Neural cell (in vitro differentiated cells): Measurements from ENCODE around the gene APP.

ENCODE experiments used
- EP300 ChIP-seq: fragments of 450-650 bp; conservative IDR thresholded peaks from 2 replicates; pipeline ENCODE4 v1.6.1; 2014; ENCODE audit warnings: antibody characterized with exemption, mild to moderate bottlenecking, moderate library complexity; ENCODE audit not compliant: poor library complexity, severe bottlenecking
- EZH2 ChIP-seq: fragments of 200-600, 300-800 bp; shearing (Covaris generic), sonication (generic); IDR thresholded peaks from 2 replicates; pipeline ENCODE4 v1.6.1; 2014; ENCODE audit warnings: antibody characterized with exemption, low read length, borderline replicate concordance, mild to moderate bottlenecking; ENCODE audit not compliant: insufficient read depth, poor library complexity, severe bottlenecking
- MXI1 ChIP-seq: fragments of 450-650 bp; conservative IDR thresholded peaks from 2 replicates; pipeline ENCODE4 v1.6.1; 2014; ENCODE audit warnings: antibody characterized with exemption, mild to moderate bottlenecking; ENCODE audit not compliant: poor library complexity, severe bottlenecking
- POLR2AphosphoS5 ChIP-seq: IDR thresholded peaks from 2 replicates; pipeline ENCODE4 v1.6.1; 2012
- RAD21 ChIP-seq: fragments of 450-650 bp; conservative IDR thresholded peaks from 2 replicates; pipeline ENCODE4 v1.6.1; 2014; ENCODE audit warnings: antibody characterized with exemption, mild to moderate bottlenecking, moderate library complexity
- SMC3 ChIP-seq: fragments of 450-650 bp; conservative IDR thresholded peaks from 2 replicates; pipeline ENCODE4 v1.6.1; 2014; ENCODE audit warnings: antibody characterized with exemption, mild to moderate bottlenecking, moderate library complexity; ENCODE audit not compliant: poor library complexity
- TAF1 ChIP-seq: IDR thresholded peaks from 2 replicates; pipeline ENCODE4 v1.6.1; 2012; ENCODE audit warnings: low read depth
- TF ChIP-seq, protein P1 (sequence below): fragments of 450-650 bp; IDR thresholded peaks from 2 replicates; pipeline ENCODE4 v1.5.1; 2014; ENCODE audit warnings: antibody characterized with exemption, mild to moderate bottlenecking, moderate library complexity; ENCODE audit not compliant: poor library complexity, severe bottlenecking
- TF ChIP-seq, protein P2 (sequence below): IDR thresholded peaks from 2 replicates; pipeline ENCODE4 v1.6.1; 2012; ENCODE audit warnings: borderline replicate concordance

DNA sequence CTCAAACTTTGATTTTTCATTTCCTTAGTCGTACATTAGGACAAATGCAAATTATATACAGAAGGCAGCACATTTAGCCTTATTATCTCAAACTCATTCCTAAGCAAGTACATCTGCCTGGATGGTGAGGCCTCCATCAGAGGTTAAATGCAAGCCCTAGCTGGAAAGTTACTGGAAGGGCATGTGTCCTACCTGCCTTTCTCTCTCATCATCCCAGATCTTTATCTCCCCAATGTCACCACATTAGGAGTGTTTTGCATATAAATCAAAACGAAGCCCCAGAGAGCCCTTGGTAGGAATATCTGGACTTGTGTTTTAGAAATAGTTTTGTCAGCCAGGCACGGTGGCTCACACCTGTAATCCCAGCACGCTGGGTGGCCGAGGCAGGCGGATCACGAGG, 35.0 kb downstream of the APP start:
- TF ChIP-seq RAD21 = no peak
- no peak for TF ChIP-seq POLR2AphosphoS5
- TF ChIP-seq SMC3 = no peak
- TF ChIP-seq, protein P1, sequence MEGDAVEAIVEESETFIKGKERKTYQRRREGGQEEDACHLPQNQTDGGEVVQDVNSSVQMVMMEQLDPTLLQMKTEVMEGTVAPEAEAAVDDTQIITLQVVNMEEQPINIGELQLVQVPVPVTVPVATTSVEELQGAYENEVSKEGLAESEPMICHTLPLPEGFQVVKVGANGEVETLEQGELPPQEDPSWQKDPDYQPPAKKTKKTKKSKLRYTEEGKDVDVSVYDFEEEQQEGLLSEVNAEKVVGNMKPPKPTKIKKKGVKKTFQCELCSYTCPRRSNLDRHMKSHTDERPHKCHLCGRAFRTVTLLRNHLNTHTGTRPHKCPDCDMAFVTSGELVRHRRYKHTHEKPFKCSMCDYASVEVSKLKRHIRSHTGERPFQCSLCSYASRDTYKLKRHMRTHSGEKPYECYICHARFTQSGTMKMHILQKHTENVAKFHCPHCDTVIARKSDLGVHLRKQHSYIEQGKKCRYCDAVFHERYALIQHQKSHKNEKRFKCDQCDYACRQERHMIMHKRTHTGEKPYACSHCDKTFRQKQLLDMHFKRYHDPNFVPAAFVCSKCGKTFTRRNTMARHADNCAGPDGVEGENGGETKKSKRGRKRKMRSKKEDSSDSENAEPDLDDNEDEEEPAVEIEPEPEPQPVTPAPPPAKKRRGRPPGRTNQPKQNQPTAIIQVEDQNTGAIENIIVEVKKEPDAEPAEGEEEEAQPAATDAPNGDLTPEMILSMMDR = no peak
- TF ChIP-seq EZH2 = no peak
- no peak for TF ChIP-seq EP300
- no peak for TF ChIP-seq MXI1
- no peak for TF ChIP-seq TAF1
- TF ChIP-seq, protein P2, sequence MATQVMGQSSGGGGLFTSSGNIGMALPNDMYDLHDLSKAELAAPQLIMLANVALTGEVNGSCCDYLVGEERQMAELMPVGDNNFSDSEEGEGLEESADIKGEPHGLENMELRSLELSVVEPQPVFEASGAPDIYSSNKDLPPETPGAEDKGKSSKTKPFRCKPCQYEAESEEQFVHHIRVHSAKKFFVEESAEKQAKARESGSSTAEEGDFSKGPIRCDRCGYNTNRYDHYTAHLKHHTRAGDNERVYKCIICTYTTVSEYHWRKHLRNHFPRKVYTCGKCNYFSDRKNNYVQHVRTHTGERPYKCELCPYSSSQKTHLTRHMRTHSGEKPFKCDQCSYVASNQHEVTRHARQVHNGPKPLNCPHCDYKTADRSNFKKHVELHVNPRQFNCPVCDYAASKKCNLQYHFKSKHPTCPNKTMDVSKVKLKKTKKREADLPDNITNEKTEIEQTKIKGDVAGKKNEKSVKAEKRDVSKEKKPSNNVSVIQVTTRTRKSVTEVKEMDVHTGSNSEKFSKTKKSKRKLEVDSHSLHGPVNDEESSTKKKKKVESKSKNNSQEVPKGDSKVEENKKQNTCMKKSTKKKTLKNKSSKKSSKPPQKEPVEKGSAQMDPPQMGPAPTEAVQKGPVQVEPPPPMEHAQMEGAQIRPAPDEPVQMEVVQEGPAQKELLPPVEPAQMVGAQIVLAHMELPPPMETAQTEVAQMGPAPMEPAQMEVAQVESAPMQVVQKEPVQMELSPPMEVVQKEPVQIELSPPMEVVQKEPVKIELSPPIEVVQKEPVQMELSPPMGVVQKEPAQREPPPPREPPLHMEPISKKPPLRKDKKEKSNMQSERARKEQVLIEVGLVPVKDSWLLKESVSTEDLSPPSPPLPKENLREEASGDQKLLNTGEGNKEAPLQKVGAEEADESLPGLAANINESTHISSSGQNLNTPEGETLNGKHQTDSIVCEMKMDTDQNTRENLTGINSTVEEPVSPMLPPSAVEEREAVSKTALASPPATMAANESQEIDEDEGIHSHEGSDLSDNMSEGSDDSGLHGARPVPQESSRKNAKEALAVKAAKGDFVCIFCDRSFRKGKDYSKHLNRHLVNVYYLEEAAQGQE = no peak
